GM12801 (cell line): ENCODE results near the gene TCF15.

Experiments used
- TF ChIP-seq, protein P1 (sequence below): IDR thresholded peaks from one replicate; pipeline ENCODE4 v1.5.1; 2011; ENCODE audit warnings: control low read depth; ENCODE audit not compliant: insufficient read length; ENCODE audit errors: extremely low read depth

Gene TCF15, protein sequence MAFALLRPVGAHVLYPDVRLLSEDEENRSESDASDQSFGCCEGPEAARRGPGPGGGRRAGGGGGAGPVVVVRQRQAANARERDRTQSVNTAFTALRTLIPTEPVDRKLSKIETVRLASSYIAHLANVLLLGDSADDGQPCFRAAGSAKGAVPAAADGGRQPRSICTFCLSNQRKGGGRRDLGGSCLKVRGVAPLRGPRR

DNA sequence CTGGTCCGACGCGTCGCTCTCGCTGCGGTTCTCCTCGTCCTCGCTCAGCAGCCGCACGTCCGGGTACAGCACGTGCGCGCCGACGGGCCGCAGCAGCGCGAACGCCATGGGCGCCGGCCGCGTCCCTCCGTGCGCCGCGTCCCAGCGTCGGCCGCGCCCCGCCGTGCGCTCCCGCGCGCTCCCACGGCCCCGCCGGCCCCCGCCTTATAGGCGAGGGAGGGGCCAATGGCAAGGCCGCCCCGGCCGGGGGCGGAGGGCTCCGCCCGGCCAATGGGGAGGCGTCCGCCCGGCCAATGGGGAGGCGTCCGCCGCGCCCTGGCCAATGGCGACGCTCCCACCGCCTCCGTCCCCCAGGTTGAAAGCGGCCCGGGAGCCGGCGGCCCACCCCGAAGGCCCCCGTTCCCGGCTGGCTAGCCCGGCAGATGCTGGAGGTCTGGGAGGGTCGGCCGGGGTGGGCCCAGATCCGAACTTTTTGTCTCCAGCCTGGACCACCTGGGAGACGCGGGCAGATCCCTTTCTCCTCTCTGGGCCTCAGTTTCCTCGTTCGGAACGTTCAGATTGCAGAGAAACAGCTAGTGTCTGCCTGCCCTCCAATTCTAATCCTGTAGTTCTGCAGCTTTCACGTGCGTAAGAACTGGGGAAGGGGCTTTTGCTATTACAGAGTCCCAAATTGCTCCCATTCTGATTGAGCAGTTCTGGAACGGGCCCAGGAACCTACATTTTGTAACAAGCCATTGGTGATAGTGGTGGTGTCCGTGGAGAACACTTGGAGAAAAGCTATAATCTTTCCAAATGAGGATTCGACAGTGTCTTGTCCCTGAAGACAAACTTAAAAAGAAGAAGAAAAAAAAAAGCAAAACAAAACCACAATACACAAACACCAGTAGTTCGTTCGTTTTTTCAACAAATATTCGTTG lies at the start of gene TCF15:
TSS of gene TCF15 (minus strand) at position 180 of the 917 bp plus-strand sequence. CDS start at position 108, 72 bp downstream.
- TF ChIP-seq, protein P1, sequence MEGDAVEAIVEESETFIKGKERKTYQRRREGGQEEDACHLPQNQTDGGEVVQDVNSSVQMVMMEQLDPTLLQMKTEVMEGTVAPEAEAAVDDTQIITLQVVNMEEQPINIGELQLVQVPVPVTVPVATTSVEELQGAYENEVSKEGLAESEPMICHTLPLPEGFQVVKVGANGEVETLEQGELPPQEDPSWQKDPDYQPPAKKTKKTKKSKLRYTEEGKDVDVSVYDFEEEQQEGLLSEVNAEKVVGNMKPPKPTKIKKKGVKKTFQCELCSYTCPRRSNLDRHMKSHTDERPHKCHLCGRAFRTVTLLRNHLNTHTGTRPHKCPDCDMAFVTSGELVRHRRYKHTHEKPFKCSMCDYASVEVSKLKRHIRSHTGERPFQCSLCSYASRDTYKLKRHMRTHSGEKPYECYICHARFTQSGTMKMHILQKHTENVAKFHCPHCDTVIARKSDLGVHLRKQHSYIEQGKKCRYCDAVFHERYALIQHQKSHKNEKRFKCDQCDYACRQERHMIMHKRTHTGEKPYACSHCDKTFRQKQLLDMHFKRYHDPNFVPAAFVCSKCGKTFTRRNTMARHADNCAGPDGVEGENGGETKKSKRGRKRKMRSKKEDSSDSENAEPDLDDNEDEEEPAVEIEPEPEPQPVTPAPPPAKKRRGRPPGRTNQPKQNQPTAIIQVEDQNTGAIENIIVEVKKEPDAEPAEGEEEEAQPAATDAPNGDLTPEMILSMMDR: no peak

DNA sequence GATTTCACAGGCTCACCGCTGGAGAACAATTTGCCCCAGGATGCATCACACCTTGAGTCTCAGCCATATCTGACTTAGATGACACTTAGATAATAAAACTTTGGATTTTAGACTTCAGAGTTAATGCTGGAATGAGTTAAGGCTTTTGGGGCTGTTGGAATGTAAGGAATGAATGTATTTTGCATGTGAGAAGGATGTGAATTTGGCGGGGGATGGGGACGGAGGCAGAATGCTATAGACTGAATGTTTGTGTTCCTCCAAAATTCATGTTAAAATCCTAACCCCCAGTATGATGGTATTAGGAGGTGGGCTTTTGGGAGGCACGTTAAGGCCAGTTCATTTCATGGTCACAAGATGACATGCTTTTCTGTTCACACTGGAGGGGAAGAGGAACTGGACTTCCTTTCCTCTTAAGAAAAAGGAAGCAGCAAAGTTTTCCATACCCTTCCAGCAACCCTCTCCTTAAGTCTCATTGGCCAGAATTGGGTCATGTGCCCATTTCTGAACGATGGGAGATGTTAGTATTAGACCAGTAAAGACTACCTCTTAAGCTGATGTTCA lies 48.7 kb upstream of the TCF15 start:
- TF ChIP-seq, protein P1: no peak

DNA sequence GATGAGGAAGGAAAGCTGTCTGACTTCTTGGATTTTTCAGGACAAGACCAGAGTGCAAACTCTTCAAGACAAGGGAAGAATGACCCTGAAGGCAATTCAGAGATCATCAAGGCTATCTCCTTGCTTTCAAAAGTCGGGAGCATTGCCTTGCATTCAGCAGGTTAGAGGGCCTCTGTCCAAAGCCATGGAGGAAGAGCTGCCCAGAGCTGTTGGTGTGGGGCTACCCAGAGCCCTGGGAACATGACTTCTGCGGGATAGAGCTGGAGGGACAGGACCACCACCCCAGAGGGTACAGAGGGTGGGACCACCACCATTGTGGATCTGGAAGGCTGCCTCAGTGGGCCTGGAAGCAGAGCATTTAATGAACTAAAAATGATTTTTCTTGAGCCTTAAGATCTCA lies 48.1 kb upstream of the TCF15 start:
- TF ChIP-seq, protein P1: no peak

DNA sequence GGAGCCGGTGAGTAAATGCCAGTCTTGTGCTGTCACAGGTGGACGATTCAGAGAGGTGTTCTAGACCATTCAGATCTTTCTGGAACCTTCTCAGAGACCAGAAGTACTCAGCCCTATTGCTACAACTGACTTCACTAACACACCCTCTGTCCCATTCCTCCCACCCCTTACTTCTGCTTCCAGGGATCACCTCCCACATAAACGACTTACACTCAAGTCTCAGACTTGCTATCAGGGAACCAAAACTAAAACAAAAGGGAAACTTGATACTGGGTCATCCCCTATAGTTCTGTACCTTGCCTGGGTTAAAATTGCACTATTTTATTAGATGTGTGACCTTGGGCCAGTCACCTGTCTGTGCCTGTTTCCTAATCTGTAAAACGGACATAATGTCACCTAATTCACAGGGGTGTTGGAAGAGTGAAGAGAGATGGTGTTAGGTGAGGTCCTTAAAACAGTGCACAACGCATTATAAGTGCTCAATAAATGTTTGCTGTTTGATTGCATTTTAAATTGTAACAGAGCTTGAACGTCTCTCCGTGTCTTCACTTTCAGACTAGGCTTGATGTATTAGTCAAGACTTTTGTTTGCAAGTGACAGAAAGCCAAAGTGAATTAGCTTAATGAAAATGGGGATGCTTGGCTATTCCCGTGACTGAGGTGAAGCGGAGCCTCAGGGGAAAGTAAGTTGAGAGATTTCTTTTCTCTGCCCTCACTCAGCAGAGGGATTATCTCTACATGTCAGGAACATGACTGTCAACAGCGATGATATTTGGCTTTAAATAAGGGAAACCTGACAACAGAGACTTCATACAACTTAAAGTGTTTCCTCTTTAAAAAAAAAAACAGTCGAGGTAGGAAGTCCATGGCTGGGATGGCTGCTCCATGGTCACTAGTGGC lies 45.9 kb upstream of the TCF15 start:
- TF ChIP-seq, protein P1: no peak

DNA sequence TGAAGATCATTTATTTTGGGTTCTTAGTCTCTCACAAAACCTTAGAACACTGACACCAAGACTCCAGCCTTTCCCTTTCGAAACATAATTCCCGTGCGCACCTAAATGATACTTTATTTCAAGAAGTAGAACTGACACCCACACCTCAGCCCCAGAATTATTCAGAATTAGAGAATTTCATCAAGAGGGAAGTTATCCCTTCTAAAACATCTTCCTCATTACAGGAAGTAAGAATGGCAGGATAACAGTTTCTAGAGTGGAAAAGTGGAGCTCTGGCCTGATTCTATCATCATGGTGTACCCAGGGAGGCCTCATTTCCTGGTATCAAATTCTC lies 44.3 kb upstream of the TCF15 start:
- TF ChIP-seq, protein P1: no peak

DNA sequence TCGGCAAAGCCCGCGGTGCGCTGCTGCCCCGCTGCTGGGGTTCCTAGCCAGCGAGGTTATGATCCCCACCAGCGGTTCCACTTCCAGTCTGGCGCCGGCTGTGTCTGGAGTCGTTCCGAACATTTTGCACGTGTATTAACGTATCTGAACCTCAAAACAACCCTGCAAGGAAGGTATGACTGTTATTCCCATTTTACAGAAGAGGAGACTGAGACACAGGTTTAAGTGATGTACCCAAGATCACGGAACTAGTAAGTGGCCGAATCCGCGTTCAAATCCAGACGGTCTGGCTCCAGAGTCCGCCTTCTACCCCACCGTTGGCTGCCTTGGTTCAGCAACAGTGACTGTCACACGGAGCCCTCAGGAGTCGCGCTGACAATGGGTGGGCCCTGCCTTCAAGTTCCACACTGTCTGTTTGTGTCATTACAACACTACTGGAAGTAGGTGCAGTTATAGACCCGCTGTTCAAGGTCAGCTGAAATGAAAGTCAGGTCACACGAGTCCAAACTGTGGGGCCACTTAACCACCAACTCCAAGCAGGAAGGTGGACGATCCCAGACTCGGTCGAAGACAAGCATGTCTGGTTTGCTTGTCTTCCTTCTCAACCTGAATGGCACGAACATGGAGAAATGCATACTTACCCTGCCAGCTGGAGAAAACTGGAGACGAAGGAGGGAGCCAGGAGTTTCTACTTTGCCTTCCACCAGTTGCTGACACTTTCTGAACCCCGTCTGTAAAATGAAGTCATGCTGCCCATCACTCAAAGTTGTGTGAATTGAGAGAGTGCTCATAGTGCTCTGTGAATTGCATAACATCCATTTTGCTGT lies 43.7 kb upstream of the TCF15 start:
- TF ChIP-seq, protein P1: no peak
